PC-3 (cell line): Measurements from ENCODE around the gene ALG3.

Source experiments
- CTCF ChIP-seq: fragments of 300-600 bp; sonication (generic); conservative IDR thresholded peaks from 2 replicates; pipeline ENCODE4 v1.5.1; 2017; ENCODE audit warnings: antibody characterized with exemption, low read depth, mild to moderate bottlenecking, low read length
- EZH2 ChIP-seq: fragments of 300-600 bp; sonication (generic); IDR thresholded peaks from one replicate; pipeline ENCODE4 v1.6.1; 2017; ENCODE audit warnings: antibody characterized with exemption, mild to moderate bottlenecking, low read length; ENCODE audit not compliant: unreplicated experiment
- EZH2phosphoT487 ChIP-seq: fragments of 300-600 bp; sonication (generic); IDR thresholded peaks from 2 replicates; pipeline ENCODE4 v1.6.1; 2018; ENCODE audit warnings: mild to moderate bottlenecking, antibody characterized with exemption, low read length, borderline replicate concordance

- no peak for TF ChIP-seq CTCF
- no peak for TF ChIP-seq EZH2phosphoT487
- no peak for TF ChIP-seq EZH2
Observed at GRCh38 chr3:184275961-184276910, 27.5 kb upstream of the ALG3 start, which contains the start of gene ECE2.
